Muscle of back (tissue), 11 donors: ENCODE measurements around the gene BCOR. TPM values are rescaled to one million over a fixed set of nuclear protein-coding genes. Genes with fewer than 3 reads are reported as not detected.

Experiments
- DNase-seq, 3 donors: peaks; one replicate each; pipeline versions ENCODE4 v3.0.0 to v3.0.0-alpha.2; 2013
- polyA plus RNA-seq, 10 donors: library from polyadenylated mRNA; unstranded; fragments of 120-200 nt; gene quantifications; one replicate each; pipeline ENCODE4 v1.2.1, GENCODE V29; 2013; ENCODE audit not compliant: insufficient read length in 10 of 10

BCOR gene
- polyA plus RNA-seq, 10 donors, result 19.5 to 31.6 (median 24.0) TPM

DNA sequence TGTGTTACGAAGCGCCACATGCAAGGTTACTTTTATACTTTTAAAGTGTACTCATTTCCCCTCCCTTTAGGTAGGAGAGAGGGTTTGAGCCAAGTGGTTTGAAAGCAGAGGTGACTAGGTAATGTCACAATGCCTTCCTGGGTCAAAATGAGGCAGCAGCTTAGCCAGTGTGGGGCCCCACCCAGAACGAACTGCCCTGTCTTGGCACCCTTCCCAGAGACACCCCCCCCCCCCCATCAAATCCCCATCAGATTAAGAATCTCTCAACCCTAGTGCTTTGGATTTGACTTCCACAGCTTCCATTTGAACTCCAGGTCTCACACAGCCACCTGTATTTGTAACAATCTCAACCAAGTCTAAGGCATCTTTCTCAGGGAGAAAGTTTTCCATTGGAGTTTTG lies 31.1 kb downstream of the BCOR start:
- no peak for DNase-seq

DNA sequence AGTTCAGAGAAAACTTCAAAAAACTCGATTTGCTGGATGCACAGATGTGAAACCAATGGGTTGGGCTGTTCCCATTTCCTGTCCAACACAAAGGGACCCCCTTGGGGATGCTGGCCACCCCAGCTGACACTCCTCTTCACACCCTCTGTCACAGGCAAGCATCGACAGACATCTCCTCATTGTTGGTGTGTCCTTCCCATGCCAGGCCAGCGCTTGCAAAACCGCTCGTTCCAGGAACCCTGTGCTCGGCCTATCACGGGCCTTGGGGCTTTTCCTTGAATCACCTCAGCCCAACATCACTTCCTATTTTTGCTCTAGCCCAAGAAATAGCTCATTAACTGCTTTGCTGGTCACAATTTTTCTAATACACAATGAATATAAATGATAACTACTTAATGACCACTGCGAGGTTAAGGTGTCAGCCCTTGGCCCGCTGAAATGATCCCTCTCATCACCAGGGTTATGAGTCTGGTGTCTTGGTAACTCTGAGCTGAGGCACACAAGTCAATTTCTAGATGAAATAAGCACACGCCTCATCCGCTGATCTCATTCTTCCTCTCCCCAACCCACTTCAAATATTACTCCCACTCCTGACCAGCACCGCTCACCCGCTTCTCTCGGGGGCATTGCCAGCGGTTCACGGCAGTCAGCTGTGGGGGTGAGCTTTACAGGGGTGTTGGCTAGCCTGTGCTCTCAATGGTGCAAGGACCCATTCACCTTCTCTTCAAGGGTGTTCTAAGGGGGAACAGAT lies 32.3 kb downstream of the BCOR start:
- no peak for DNase-seq

DNA sequence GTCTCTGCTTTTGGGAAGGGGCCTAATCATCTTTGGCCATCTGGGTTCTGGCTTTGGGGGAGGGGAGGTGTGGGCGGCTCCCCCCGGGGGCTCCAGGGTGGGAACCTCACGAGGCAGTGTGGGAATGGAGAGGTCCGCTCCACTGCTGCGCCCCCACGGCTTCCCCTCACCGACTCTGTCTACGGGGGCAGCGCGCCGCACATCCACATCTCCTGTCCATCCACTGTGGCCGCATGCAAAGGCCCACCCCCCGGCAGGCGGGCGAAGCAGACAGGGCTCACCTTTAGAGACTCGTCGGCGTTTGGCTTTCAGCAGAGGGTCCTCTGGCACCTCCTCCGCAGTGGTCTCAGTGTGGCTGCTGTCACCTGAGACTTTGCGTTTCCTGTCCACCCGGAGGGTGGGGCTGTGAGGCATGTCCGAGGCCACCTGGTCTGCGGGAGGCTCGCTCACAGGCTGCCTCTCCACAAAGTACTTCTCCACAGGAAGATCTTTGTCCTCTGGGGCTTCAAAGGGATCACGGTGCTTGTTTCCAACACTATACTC lies 33.6 kb downstream of the BCOR start:
- DNase-seq, result no peak

DNA sequence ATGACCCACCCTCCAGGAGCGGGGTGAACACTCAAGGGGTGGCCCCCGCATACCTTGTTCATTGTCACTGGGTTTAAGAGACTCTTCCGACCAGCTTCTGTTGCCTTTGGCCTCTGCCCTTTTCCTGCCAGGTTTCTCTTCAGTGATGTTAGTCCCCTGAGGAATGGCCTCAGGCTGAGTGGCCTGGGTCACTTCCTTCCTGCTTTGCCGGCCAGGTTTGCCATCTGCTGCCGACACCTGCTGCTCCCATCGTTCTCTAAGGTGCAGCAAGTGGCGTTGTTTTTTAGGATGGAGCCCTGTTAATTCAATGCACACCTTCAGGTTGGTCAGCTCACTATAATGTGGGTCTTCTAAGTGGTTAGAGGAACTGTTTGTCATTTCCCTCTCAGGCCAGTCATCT lies 34.2 kb downstream of the BCOR start:
- DNase-seq, result no peak

DNA sequence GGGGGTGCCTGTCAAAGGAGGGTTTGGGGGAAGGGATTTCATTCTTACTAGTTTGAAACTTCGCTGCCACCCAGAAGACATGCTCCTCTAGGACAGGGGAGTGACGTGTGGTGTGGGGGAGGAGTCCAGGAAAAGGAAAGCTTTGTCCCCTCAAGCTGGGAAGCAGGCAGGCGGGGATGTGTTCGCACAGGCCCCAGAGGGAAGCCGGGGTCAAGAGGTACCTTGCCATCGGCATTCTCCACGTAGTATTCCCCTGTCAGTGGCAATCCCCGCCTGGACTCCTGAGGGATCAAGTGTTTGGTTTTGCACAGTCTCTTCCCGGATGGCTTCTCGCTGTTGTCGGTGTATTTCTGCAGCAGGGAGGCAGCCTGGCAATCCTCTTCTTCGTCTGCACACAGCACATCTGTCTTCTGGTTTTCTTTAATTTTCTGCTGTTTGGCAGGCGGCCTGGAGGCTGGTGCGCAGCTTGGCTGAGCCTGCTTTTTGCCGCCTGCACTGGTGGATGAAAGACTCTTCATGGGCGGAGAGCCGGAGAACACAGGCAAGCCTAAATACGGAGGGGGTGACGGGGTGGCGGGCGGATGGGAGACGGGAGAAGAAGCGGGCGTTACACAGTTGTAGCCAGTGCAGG lies 35.1 kb downstream of the BCOR start:
- peak in 1 of 3 donors; percentile 49 for DNase-seq

DNA sequence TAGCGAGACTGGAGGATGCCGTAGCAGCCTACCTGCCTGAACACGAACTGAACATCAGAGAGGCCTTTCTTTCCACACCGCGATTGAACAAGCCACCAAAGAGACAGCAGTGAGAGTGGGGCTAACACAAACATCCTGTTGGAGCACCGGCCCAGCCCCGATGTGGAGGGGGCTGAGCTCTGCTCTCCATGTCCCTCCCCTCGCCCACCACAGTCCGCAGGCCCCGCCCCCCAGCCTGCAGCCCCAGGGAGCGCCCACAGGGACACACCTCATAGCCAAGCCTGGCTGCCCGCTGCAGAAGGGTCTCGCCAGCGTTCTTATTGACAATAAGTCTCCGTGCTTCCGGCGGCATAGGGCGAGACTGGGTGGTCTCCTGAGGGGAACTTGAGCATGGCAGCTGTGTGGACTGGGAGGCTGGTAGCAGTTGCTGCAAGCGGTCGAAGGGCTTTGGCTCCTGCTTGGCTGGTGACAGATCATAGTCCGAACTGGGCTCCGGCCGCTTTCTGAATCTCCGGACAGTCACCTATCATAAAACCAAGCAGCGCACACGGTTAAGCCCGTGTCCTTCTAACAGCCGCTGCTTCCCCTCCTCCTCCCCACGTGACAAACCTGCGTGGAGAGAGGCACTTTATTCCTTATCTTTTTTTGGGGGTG lies 35.8 kb downstream of the BCOR start:
- DNase-seq, result no peak

DNA sequence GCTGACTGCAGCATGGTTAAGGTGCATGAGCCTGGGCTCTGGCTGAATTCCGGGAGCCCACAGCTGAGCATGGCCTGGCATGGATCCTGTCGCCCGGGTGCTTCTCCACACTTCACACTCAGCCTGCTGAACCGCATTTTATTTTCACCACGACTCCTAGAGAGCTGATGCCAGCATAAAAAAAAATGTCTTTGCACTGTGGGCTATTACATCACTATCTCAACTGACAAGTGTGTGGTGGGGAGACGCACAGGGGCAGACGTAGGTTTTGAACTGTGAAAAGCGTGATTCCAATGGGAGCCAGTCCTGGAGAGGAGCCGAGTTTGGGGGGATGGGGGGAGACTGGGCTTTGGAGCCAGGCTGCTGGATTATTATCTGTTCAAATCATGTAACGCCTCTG lies 36.8 kb downstream of the BCOR start:
- DNase-seq, result no peak

DNA sequence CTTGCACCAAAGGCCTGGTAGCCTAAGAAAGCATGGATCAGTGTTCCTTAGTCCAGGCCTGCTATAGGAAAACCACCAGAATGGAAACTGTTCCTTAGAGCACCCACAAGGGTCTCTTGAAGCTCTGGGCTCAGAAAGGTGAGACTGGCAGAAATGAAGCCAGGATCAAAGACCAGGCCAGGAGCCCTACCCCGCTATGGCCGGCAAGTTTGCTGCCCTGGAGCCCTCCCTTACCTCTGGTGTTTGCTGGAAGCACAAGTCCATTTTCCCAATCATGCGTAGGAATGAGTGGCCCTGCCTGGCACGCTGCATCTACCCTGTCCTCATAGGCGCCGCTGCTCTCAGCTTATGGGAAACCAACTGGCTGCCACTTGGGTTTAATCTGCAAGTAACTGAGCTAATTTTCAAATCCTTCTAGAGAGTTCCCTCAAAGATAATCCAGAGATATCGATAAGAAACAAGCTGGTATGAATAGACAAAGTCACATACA lies 37.4 kb downstream of the BCOR start:
- DNase-seq, result no peak

DNA sequence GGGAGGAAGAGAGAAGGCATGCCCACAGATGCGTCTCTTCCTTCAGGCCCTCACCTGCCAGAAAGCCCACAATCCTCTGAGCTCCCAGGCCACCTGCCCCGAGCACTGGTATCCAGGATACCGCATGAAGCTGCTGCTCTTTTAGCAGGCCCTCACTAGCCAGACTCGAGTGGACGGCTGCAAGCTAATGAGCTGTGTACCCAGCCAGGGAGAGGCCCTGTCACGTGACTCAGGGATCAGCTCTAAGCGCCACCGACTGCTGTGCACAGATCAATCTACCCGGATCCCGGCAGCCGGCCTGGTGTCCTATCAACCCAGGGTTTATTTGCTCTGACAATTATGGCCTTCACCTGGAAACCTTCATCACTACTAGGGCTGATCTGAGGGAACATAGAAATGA lies 39.0 kb downstream of the BCOR start:
- no peak for DNase-seq

DNA sequence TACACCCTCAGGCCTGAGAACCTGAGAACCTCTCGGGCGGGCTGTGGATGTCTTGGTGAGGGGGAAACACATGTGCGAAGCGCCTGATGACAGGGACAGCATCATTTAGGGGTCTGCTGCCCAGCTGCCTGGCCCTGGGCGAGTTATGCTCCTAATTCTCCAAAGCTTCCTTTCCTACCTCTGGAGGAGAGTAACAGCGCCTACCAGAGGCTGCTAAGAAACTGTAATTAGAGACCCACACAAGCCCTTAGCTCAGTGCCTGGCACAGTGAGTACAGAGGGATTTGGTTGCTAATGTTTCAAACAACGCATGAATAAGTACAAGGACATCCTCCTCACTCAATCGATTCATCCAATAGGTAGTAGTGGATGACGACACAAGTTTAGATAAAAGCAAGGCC lies 40.4 kb downstream of the BCOR start:
- no peak for DNase-seq

DNA sequence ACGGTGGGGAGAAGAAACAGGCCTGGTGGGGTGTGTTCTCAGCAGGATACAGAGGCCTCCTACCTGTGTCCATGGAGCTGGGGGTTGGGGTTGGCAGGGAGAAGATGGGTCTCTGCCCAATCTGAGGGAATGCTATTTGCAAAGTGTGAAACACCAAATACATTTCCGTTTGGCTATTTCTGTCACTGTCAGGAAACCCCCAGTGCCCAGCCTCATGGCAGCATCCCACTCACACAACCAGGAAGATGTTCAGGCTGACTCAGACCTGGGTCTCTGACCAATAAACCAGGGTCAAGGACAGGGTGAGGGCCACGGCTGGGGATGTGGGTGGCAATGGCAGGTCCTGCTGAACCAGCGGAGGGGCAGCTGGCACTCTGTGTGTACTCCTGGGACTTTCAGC lies 41.3 kb downstream of the BCOR start:
- no peak for DNase-seq

DNA sequence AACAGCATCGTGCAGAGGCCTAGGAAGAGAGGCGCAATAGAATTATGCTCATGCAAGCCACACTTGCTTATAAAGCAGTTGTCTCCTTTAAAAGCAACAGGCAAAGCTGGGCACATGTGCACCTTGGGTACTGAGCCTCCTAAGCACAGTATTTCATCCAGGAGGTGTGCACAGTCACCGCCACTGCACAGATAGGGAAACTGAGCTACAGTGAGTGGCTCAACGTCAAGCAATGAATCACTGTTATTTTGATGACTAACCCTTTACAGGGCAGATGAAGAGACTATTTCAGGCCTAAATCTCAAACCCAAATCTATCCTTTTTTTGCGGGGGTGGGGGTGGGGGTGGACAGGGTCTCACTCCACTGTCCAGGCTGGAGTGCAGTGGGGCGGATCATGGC lies 42.3 kb downstream of the BCOR start:
- DNase-seq, result no peak

DNA sequence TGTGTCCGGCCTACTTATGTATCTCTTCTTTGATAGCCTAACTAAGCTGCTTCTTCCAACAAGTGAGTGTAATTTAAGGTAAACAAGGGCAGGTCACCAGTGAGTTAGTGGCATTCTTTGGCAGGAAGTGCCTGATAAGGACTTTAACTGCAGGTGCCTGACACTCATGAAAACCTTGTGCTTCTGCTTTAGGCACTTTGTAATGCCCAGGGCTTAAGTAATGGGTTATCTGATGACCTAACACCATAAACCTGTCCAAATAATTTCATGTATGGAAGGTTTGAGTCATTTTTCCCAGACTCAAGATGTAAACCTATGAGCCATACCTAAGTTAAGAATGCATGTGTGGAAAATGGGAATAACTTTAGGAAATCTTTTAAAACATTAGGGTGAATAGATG lies 43.0 kb downstream of the BCOR start:
- DNase-seq, result no peak

DNA sequence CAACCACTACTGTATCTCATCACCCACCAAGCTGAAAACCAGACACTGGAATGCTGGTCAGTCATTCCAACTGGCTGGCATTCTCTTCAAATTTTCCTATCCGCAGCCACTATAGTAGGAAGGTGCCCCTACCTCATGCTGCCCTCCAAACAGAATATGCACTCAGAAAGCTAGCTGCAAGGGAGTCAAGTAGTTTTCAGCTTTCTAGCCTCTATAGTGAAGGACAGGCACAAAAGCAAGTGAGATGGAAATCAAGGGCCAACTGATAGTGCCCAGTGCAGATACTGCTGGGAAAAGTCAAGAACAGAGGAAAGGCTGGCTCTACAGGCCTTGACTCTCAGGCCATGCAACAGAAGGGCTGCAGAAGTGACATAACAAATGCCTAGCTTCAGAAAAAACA lies 47.2 kb downstream of the BCOR start:
- no peak for DNase-seq

DNA sequence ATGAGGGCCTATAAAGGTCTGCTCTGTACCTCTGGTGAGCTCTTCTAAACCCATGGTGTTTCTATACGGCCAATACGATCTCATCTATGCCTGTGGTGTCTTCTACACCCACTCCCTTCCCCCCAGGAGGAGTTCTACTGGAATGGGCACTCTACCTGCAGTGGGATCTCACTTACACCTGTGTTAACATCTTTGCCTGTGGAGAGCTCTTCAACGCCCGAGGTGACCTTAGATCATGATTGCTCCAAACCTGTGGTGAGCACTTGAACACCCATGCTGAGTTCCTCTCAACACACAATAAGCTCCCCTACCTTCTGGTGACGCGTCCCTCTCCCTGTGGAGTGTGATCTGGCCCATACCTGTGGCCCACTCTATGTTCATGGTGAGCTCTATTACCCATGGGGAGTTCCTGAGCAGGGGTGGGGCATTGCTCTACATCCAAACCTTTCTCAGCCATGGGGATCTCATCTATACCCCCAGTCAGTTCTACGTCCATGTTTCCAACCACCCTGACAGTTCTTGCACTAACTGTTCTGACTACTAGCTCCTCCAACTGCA lies 48.6 kb downstream of the BCOR start:
- no peak for DNase-seq

DNA sequence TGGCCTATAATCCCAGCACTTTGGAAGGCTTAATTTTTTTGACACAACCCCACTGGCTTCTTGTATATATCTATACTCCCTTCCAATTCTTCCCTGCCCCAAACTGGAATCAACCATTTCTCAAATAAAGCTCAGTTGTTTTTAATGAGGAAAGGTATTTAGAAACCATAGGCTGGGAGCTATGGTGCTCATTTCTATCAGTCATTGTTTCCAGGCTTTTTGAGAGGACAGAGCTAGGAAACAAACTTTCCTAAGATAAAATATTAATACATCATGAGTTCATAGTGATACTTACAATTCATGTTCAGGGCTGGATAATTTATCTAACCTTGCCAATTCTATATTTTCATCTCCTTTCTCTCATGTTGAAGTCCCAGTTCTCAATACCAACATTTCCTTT lies 50.3 kb downstream of the BCOR start:
- DNase-seq, result no peak

DNA sequence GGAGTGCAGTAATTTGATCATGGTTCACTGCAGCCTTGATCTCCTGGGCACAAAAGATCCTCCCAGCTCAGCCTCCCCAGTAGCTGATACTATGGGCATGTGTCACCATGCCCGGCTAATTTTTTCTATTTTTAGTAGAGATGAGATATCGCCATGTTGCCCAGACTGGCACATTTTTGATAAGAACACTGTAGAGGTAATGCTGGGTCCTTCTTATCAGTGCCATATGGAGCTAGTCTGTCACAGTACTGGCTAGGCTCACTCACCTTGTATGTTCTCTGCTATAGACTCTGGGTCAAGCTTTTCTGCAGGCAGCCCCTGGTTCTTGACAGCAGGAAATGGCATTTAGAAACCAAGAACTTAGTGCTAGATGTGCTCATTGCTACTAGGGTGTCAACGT lies 53.9 kb downstream of the BCOR start:
- DNase-seq, result no peak

DNA sequence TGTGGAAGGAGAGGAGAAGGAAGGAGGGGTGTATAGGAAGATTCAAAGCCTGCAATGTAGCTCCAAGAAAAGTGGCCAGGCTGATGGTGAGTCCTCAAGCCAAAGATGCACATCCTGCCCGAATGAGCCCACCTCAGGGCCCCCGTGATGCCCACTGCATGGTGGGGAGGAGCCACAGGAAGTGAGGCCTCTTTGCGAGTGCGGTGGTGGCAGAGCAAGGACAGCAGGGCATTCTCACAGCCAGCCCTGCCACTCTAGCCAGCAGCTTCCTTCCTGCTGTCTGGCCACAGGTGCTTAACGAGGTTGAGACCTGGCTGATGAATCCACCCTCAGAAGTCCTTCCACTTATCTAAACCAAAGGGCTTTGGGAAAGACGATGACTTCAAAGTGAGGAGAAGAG lies 55.8 kb downstream of the BCOR start:
- DNase-seq, result no peak

DNA sequence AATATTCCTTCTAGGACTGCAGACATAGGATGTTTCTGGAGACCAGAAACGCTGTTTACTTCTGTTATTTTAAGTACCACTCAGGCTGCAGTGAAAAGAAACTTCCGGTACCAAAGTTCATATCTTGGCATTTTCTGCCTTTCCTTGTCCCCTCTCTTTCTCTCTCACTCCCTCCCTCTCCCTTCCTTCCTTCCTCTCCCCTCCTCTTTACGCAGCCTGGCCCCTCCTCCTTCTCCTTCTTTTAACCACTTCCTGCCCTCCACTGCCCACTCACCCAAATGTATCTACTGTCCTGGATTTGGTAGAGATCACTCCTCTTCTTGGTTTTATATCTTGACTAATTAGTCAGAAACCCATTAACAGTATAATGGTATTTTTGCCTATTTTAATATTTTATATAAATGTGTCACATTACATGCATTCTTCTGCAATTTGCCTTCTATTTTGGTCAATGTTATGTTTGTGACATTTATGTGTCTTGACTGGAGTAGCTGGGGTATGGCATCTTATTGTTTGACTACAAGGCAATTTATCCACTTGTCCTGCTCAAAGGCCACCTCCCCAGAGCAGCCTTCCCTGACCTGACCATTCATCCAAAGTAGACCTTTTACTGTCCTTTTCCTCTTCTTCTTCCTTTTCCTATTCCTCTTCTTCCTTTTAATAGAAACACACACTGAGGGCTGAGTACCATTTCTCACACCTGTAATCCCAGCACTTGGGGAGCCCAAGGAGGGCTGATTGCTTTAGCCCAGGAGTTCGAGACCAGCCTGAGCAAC lies 56.9 kb downstream of the BCOR start:
- DNase-seq, result no peak

DNA sequence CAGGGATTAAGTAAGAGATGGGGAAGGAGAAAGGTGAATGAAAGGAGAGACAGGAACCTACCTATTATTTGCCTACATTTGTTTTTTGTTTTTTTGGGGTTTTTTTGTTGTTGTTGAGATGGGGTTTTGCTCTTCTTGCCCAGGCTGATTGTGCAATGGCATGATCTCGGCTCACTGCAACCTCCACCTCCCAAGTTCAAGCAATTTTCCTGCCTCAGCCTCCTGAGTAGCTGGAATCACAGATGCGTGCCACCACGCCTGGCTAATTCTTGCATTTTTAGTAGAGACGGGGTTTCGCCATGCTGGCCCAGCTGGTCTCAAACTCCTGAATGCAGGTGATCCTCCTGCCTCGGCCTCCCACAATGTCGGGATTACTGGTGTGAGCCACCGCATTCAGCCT lies 57.9 kb downstream of the BCOR start:
- DNase-seq, result no peak

DNA sequence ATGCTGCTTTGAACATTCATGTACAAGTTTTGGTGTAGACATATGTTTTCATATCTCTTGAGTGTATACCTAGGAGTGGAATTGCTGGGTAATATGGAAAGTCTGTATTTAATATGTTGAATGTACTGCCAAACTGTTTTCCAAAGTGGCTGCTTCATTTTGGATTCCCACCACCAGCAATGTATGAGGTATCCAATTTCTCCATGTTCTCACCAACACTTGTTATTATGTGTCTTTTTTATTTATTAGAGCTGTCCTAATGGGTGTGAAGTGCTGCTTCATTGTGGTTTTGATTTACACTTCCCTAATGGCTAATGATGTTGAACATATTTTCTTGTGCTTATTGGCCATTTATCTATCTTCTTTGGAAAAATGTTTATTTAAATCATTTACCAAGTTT lies 60.4 kb downstream of the BCOR start:
- no peak for DNase-seq

DNA sequence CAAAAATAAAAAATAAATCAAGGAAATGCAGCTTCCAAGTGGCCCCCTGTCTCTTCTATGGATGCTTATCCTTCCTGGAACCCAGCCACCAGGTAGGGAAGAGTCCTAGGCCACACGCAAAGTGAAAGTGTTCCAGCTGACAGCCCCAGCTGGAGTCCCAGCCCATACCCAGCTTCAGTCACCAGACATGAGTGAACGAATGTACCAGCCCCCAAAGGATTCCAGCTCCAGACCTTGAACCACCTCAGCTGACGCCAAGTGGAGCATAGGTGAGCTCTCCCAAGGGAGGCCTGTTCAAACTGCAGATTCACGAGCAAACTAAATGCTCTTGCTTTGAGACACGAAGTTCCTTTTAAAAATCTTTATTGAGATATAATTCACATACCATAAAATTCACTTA lies 62.0 kb downstream of the BCOR start:
- DNase-seq, result no peak
